GM21367 (cell line): Measurements from ENCODE around the gene PNKD.

ENCODE experiments used
- ATAC-seq: cut with Tn5 transposase; IDR thresholded peaks from one replicate; pipeline ENCODE4 v1.9.1; 2021; ENCODE audit not compliant: unreplicated experiment

PNKD gene

DNA sequence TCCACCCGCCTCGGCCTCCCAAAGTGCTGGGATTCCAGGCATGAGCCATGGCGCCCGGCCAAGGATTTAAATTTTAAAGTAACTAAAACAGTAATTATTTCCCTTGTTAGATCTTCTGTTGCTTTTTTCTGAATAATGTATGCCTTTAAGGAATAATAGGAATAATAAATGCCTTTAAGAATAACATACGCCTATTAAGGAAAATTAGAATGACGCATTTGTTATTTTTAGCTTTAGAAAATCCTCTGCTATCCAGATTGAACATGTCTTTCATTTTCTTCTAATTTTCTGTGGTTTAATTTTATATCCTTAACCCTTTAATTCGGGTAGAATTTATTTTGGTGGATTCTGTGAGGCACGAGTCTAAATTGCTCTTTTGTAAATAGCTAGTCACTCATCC is 45.1 kb downstream of the PNKD start:
- ATAC-seq, result no peak

DNA sequence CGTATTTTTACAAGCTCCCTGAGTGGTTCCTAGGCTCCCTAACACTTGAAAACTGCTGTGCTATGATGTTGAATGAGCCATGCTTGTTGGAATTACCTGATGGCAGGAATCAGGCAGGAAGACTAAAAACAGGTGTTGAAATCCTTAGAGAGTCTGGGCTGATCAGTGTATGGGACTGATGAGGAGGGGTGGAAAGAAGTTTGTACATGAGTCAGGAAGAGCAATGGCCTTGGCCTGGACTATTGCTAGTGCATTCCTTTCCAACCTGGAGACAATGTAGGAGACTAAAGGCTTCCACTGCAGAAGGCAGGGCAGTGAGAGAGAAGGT is 46.9 kb downstream of the PNKD start:
- no peak for ATAC-seq

GRCh38 chr2:218317835-218318234 is 47.5 kb downstream of the PNKD start:
- ATAC-seq, result no peak

GRCh38 chr2:218318241-218318640 is 47.9 kb downstream of the PNKD start:
- ATAC-seq, result no peak

DNA sequence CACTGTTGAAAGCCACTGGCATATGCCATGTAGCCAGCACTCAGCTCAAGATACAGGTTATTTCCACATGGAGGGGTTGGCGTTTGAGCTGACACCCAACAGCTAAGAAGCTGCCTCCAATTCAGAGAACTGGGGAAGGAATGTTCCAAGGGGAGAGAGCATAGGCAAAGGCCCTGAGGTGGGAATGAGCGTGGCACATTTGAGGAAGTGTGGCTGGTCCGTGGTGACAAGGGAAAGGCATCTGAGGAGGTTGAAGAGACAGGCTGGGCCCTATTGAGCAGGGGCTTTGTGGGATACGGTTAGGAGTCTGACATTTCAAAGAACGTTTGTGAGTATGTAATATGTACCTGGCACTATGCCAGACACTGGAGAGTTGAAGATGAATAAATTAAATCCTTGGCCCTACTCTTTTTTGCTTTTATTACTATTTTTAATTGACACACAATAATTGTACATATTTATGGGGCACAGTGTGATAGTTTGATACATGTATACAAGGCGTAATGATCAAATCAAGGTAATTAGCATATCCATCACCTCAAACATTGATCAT is 49.6 kb downstream of the PNKD start:
- no peak for ATAC-seq

GRCh38 chr2:218320704-218321336 is 50.5 kb downstream of the PNKD start:
- no peak for ATAC-seq

DNA sequence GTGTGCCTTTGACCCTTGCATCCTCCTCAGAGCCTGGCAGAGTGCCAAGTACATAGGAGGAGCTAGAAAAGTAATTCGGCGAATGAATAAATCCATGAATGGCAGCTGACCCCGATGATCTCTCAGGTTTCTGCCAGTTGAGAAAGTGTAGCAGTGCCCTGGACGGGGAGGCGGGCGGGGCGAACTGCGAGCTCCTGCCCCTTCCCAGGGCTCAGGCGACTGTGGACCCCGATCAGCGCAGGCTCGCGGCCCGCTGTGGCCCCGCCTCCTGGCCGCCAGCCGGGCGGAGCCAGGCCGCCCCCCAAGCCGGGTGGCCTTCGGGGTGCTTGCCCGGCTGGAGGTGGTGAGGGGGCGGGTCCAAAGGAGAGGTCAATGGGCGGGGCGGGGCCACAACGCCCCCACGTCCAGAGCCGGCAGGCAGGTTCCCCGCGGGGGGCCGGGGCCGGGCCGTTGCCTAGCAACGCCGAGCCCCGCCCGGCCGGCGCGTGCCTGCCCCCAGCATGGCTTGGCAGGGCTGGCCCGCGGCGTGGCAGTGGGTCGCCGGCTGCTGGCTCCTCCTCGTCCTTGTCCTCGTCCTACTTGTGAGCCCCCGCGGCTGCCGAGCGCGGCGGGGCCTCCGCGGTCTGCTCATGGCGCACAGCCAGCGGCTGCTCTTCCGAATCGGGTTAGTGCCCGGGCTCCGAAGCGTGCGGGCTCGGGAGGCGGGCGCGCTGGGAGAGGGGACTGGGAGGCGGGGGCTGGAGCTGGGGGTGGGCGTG is 52.6 kb downstream of the PNKD start:
- ATAC-seq, result peak; percentile 61

DNA sequence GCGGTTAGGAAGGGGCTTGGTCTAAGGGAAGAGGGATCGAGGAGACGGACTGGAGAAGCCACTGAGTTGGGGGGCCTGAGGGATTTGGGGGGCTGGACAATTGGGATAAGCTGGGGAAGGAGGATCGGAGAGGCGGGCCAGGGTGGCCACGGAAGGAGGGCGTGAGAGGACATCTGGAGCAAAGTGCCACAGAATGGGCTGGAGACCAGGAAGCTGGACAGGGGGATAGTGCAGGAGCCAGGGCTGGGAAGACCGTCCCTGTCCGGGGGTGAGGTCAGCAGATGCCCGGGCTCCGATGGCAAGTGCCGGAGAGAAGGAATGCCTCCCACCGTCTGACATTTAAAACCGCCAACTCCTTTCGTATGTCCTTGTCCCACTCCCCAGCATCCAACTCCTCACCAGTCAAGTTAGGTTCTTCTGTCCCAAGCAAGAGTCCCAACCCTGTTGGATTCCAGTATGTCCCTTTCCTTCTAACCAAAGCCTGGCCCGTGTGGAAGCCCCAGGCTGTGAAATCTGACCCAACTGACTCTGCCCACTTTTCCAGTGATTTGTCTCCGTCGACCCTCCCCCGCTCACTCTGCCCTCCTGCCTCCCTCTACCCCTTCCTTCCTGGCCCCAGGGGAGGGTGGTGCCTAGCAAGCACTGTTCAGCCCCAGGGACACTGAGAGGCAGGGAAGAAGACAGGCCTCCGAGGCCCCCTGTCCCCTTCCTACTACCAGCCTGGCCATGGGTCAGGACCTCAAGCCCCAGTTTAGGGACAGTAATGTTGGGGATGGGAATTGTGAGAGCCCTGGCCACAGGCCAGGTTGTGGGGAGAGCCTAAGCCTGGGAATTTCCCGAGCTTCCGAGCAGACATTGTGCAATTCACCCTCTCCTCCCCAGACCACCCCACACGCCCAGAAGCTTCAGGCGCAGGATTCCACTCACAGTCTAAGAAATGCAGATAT is 53.5 kb downstream of the PNKD start:
- ATAC-seq, result no peak

GRCh38 chr2:218325566-218326160 is 55.3 kb downstream of the PNKD start:
- no peak for ATAC-seq

DNA sequence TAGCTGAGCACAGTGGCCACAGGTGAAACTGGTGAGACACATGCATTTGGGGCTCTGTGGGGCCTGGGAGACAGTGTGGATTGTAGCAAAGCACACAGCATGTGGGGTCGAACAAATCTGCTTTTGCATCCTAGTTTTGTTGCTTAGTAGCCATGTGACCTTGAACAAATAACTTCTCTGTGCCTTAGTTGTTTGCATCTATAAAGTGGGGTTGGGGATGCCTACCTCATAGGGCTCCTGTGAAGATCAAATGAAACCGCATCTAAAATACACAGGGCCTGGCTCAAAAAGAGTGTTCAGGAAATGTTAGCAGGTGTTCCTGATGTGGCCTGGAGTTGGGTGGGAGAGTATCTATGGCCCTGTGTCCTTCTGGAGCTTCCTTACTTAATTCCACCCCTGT is 56.0 kb downstream of the PNKD start:
- no peak for ATAC-seq

DNA sequence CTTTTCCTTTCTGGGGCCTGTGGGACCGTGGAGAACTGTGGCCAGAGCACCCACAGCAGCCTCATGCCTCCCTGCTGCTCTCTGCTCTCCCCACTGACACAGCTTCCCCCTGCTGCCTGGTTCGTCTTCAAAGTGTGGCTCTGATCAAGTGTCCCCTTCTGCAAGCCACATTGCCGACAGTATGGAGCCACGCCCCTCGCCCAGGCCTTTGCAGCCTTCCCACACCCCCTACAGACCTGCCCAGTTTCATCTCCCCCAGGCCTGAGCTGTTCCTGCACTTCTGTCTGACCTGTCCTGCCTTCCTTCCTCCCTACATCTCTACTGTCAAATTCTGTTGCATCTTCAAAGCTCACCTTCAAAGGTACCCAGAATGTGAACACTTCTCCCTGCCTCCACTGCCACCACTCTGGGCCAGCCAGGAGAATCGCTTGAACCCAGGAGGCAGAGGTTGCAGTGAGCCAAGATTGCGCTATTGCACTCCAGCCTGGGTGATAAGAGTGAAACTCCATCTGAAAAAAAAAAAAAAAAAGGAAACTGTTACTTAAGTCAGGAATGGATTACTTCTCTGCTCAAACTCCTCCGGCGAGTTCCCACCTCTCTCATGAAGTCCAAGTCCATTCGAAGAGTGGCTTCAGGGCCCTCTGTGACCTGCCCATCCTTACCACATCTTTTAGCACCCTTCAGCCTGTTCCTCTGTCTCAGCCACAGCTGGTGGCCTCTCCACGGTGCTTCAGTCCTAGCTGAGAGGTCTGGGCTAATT is 57.3 kb downstream of the PNKD start:
- no peak for ATAC-seq

DNA sequence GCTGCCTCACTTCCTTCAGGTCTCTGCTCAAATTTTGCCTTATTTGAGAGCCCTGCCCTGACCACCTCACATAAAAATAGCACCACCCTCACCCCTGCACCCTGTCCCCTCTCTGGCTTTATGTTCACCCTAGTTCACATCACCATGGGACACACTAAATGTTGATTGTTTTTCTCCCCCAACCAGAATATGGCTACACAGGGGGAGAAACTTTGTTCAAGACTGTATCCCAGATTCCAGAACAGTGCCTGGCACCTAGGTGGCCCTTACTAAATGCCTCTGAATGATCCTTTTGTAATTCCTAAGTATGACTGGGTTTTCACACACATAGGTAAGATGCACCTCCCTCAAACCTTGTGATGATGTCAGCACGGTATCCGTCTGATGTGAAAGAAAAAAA is 58.0 kb downstream of the PNKD start:
- no peak for ATAC-seq

DNA sequence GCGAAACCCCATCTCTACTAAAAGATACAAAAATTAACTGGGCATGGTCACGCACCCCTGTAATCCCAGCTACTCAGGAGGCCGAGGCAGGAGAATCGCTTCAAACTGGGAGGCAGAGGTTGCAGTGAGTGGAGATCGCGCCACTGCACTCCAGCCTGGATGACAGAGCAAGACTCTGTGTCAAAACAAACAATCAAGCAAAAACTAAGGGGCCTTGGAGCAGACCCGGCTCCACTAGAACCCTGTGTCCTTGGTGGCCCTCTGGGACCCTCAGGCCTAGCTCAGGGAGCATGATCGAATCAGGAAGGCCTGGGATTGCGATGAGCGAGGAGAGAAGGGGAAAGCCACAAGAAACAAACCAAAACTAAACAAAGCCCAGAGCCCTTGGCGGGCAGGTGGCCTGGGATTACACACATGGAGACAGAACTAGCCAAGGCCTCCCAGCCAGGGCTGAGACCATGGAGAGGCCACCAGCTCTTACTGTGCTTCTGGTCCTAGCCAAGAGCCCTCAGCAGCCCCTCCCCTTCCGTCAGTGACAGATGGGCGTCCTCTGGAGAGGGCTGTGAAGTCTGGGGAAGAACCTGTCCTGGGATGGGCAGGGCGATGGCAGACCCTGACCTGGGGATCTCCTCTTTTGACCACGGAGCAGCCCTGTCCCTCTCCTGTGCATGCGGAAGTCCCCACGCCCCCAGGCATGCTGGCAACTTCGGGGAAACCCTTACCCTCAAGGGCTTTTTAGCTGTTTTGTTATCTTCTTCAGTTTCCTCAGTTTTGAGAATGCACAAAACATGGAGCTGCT is 58.9 kb downstream of the PNKD start:
- no peak for ATAC-seq

DNA sequence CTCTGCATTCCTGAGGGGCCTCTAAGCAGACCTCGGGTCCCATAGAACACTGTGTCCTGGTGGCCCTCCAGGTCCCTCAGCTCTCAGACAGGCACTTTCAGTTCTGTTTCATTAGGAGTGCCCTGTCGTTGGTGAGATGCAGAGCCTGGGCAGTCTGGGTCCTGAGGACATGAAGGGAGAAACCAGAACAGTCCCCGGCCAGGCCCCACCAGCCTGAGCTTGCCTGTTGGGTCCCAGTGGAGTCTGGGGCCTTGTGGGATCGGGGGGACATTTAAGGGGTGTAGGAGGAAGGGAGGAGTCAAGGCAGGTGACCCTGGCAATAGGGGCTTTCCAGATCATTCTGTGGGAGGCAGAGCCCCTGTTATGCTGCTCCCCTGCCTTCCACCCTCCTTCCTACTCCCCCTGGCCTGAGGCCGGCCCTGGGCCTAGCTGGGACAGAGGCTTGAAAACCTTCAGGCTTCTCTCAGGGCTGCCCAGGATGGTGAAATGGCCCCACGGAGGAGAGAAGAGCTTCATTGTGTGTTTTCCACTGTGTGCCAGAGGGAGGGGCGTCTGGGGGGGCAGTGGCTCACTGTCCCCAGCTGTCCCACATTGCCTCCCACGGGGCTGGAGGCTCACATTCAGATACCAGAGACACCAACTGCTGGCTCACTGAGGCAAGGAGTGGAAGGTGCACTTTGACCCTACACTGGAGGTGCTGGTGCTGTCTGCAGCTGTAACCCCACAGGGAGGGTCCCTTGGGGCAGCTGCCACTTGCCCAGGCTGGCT is 59.7 kb downstream of the PNKD start:
- ATAC-seq, result no peak

DNA sequence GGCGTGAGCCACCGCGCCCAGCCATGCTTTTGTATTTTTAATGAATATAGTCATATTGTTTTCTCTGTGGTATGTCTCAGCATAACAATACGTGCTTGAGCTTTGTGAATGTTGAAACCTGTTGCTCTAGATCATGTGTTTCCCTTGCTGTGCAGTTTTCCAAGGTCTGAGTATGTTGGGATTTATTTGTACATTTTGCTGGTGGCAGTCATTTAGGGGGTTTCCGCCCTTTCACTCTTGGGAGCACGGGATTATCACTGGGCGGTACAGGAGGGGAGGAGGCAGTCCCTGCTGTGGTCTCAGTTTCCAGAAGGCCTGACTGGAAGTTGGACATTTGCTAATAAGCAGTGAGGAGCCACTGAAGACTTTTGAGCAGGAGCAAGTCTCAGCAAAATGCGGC is 61.4 kb downstream of the PNKD start:
- ATAC-seq, result no peak

GRCh38 chr2:218332288-218332687 is 62.0 kb downstream of the PNKD start:
- no peak for ATAC-seq

GRCh38 chr2:218332920-218333645 is 62.8 kb downstream of the PNKD start:
- no peak for ATAC-seq

GRCh38 chr2:218334531-218334930 is 64.2 kb downstream of the PNKD start:
- no peak for ATAC-seq
